Measurements from ENCODE around the gene ADAM19.

Gene ADAM19

GRCh38 chr5:157596487-157596886 lies 20.9 kb upstream of the ADAM19 start:
- DNase-seq (ENCODE audit: low read depth), result no peak

- no peak for DNase-seq (ENCODE audit: low read depth)
Measured at GRCh38 chr5:157594675-157595459, 19.3 kb upstream of the ADAM19 start.

- no peak for DNase-seq (ENCODE audit: low read depth)
Measured at GRCh38 chr5:157594257-157594656, 18.7 kb upstream of the ADAM19 start.

GRCh38 chr5:157593052-157593757 lies 17.6 kb upstream of the ADAM19 start:
- DNase-seq (ENCODE audit: low read depth), result no peak

- DNase-seq (ENCODE audit: low read depth), result no peak
Measured at GRCh38 chr5:157592594-157592993, 17.0 kb upstream of the ADAM19 start.

- DNase-seq (ENCODE audit: low read depth), result no peak
Measured at GRCh38 chr5:157590478-157590877, 14.9 kb upstream of the ADAM19 start.

- DNase-seq (ENCODE audit: low read depth), result no peak
Measured at GRCh38 chr5:157584628-157585027, 9.1 kb upstream of the ADAM19 start.

GRCh38 chr5:157582731-157583620 lies 7.4 kb upstream of the ADAM19 start:
- no peak for DNase-seq (ENCODE audit: low read depth)

- no peak for DNase-seq (ENCODE audit: low read depth)
Measured at GRCh38 chr5:157581901-157582300, 6.3 kb upstream of the ADAM19 start.

- no peak for DNase-seq (ENCODE audit: low read depth)
Measured at GRCh38 chr5:157578079-157578780, 2.7 kb upstream of the ADAM19 start.

- no peak for DNase-seq (ENCODE audit: low read depth)
Measured at GRCh38 chr5:157576678-157577077, 1.1 kb upstream of the ADAM19 start.

GRCh38 chr5:157574456-157575380 lies 857 bp downstream of the ADAM19 start:
- DNase-seq (ENCODE audit: low read depth), result no peak

GRCh38 chr5:157571357-157571827 lies 4.2 kb downstream of the ADAM19 start:
- DNase-seq (ENCODE audit: low read depth), result no peak

- DNase-seq (ENCODE audit: low read depth), result no peak
Measured at GRCh38 chr5:157570531-157571200, 4.9 kb downstream of the ADAM19 start.

GRCh38 chr5:157568720-157569119 lies 6.9 kb downstream of the ADAM19 start:
- DNase-seq (ENCODE audit: low read depth), result no peak

GRCh38 chr5:157568222-157568621 lies 7.4 kb downstream of the ADAM19 start:
- DNase-seq (ENCODE audit: low read depth), result no peak

GRCh38 chr5:157566902-157567489 lies 8.6 kb downstream of the ADAM19 start:
- no peak for DNase-seq (ENCODE audit: low read depth)

- no peak for DNase-seq (ENCODE audit: low read depth)
Measured at GRCh38 chr5:157563929-157564716, 11.5 kb downstream of the ADAM19 start.

Data from GM04503 (cell line).